PFSK-1 (cell line): ENCODE results near the gene SCUBE1.

ENCODE experiments used
- FOXP2 ChIP-seq: optimal IDR thresholded peaks from 2 replicates; pipeline ENCODE3; 2011; ENCODE audit warnings: borderline replicate concordance, control low read depth, inconsistent platforms; ENCODE audit not compliant: insufficient read depth; ENCODE audit errors: extremely low read length, extremely low read depth
- POLR2AphosphoS5 ChIP-seq: IDR thresholded peaks from 2 replicates; pipeline ENCODE4 v1.6.1; 2012; ENCODE audit warnings: low read depth, mild to moderate bottlenecking, control low read depth, low read length, moderate library complexity
- SIN3A ChIP-seq: IDR thresholded peaks from 2 replicates; pipeline ENCODE4 v1.6.1; 2012; ENCODE audit warnings: mild to moderate bottlenecking, low read length, moderate library complexity, borderline replicate concordance; ENCODE audit not compliant: insufficient read depth
- TAF1 ChIP-seq: IDR thresholded peaks from 2 replicates; pipeline ENCODE4 v1.6.1; 2012; ENCODE audit warnings: low read length, control low read depth, borderline replicate concordance; ENCODE audit not compliant: insufficient read depth
- TF ChIP-seq, protein P1 (sequence below), 2 experiments: IDR thresholded peaks; 2 replicates each; pipeline versions ENCODE4 v1.6.1 to v1.8.0; 2011 to 2012; ENCODE audit warnings: low read depth in 2 of 2, low read length in 2 of 2, control low read depth in 1 of 2, inconsistent platforms in 1 of 2, mild to moderate bottlenecking in 1 of 2, moderate library complexity in 1 of 2; ENCODE audit not compliant: insufficient read depth in 1 of 2

SCUBE1 gene

DNA sequence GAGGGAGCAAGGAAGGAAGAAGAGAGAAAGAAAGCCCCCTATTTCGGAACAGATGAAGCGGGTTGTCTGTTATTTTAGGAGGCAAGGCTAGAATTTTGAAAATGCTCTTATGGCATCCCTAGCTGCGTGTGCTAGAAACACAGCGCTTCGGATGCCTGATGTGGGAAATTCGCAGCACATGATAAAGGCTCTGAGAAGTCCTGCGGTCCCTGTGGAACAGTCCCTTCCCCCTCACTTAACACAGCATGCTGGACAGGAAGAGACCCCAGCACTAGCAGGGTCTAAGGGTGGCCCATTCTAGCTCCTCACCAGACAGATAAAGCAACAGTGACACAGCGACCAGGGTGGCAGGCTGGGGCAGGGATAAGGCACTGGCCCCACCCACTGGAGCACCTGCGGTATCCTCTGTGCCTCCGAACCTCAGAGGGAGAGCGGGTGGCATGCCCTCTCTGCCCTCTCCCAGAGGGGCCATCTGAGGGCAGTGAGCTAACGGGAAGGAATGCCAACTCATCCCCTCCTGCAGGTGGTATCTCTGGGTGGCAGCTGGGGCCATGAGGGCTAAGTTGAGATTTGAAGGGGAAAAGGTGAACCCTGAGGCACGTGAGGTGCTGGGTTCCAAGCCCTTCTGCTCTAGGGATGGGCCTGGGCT, 75.7 kb downstream of the SCUBE1 start:
- TF ChIP-seq FOXP2 (no peak), POLR2AphosphoS5 (no peak), TAF1 (no peak), SIN3A (no peak)
- TF ChIP-seq, protein P1, sequence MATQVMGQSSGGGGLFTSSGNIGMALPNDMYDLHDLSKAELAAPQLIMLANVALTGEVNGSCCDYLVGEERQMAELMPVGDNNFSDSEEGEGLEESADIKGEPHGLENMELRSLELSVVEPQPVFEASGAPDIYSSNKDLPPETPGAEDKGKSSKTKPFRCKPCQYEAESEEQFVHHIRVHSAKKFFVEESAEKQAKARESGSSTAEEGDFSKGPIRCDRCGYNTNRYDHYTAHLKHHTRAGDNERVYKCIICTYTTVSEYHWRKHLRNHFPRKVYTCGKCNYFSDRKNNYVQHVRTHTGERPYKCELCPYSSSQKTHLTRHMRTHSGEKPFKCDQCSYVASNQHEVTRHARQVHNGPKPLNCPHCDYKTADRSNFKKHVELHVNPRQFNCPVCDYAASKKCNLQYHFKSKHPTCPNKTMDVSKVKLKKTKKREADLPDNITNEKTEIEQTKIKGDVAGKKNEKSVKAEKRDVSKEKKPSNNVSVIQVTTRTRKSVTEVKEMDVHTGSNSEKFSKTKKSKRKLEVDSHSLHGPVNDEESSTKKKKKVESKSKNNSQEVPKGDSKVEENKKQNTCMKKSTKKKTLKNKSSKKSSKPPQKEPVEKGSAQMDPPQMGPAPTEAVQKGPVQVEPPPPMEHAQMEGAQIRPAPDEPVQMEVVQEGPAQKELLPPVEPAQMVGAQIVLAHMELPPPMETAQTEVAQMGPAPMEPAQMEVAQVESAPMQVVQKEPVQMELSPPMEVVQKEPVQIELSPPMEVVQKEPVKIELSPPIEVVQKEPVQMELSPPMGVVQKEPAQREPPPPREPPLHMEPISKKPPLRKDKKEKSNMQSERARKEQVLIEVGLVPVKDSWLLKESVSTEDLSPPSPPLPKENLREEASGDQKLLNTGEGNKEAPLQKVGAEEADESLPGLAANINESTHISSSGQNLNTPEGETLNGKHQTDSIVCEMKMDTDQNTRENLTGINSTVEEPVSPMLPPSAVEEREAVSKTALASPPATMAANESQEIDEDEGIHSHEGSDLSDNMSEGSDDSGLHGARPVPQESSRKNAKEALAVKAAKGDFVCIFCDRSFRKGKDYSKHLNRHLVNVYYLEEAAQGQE (IDR thresholded peaks at IDR 0.05; ENCODE audit: insufficient read depth in 1 of 2, low read depth in 2 of 2, low read length in 2 of 2) = no peak

DNA sequence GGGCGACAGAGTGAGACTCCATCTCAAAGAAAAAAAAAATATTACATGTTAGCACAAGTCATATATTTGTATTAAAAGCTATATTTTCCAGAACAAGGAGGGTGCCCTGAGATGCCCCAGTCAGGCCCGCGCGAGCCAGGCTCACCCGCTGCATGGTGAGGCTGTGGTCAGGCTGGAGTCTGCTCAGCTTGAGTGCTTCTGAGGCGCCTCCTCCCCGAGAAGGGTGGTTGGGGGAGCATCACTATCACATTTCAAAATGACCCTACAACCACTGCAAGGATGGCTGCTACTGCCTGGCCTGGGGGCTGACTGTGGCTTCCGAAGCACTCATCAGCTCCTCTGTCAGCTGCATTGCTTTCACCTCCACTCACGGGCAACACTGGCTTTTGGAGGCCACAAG, 77.1 kb downstream of the SCUBE1 start:
- TF ChIP-seq SIN3A = no peak
- TF ChIP-seq POLR2AphosphoS5 = no peak
- TF ChIP-seq, protein P1 (IDR thresholded peaks at IDR 0.05; ENCODE audit: insufficient read depth in 1 of 2, low read depth in 2 of 2, low read length in 2 of 2) = no peak
- no peak for TF ChIP-seq TAF1
- TF ChIP-seq FOXP2 = no peak

DNA sequence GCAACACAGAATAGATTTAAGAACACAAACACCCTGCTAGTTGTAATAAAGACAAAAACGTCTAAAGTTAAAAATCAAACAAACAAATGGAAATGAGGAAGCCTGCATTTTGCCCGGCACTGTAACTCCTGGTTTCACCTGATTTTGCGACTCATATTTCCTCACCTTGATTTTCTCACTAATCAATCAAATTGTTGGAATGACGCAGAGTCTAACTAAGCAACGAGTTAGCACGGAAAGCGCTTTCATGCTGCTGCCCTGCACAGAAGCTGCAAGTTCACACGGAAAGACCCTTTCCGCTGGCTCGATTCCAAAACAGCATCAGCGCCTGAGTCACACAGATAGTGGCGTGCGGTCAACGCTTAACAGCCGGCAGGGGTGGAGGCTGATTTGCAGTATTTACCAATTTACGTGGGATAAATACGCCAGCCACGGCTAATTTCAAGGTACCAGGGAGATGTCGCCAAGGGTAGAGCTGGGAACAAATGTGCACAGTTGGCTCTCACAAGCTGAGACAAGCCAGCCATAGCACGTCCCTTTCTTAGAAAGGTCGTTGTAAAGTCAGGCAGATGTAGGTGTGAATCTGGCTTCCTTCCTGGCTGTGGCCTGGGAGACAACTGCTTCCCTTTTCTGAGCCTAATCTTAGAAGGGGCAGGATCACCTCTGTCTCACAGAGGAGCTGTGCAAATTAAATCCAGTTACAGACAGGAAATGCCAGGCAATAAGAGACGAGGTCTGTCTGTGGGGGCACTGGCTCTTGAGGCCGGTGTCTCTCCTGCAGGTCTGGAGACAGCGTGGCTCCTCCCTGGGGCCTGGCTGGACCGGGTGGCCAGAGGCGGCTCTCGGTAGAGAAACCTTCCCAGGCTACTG, 79.3 kb downstream of the SCUBE1 start:
- TF ChIP-seq, protein P1 (IDR thresholded peaks at IDR 0.05; ENCODE audit: insufficient read depth in 1 of 2, low read depth in 2 of 2, low read length in 2 of 2) = no peak
- TF ChIP-seq FOXP2 = no peak
- no peak for TF ChIP-seq POLR2AphosphoS5
- no peak for TF ChIP-seq TAF1
- no peak for TF ChIP-seq SIN3A

DNA sequence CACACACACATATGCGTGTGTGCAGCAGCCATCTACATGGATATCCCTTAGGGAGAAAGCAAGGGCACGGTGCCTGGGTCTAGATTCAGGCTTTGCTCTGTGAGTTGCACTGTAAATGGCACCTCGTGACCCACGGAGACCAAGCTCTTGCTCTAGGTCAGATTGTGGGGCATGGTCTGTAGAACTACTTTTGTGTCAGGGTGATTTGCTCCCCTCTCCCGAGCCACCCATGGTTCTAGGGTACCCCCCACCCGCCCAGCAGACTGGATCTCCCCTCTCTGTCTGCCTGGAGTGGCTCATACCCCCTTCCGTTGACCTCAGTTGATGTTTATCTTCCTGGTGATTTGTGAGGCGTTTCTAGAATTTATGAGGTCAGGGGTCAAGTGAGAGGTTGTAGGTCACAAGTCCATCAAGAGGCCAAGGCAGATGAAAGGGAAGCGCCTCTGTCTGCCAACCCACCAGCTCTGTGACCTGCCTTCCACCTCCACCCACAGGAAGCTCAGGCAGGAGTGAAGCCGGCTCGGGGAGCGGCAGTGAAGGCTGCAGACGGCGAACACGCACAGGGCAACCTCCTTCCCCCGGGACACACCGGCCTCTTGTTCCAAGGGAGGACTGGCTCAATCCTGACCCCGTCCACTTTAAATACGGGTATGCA, 80.1 kb downstream of the SCUBE1 start:
- TF ChIP-seq POLR2AphosphoS5 (no peak), TAF1 (no peak), FOXP2 (no peak), SIN3A (no peak)
- TF ChIP-seq, protein P1 (IDR thresholded peaks at IDR 0.05; ENCODE audit: insufficient read depth in 1 of 2, low read depth in 2 of 2, low read length in 2 of 2) = no peak
